Mammary epithelial cell (primary cell): Measurements from ENCODE around the gene RPGRIP1.

Experiments
- EZH2 ChIP-seq: IDR thresholded peaks from 2 replicates; pipeline ENCODE4 v1.6.1; 2012; ENCODE audit warnings: low read length, inconsistent platforms, borderline replicate concordance
- TF ChIP-seq, protein P1 (sequence below), 2 donors: IDR thresholded peaks in 1 of 2; conservative IDR thresholded peaks in 1 of 2; 2 replicates each; pipeline ENCODE4 v1.5.1; 2011 to 2012; ENCODE audit warnings: inconsistent platforms in 2 of 2, low read length in 2 of 2, mild to moderate bottlenecking in 2 of 2, control low read depth in 1 of 2, low read depth in 1 of 2; ENCODE audit not compliant: insufficient read depth in 1 of 2; ENCODE audit errors: extremely low read depth in 1 of 2

GRCh38 chr14:21261824-21262223 lies 18.1 kb upstream of the RPGRIP1 start:
- TF ChIP-seq, protein P1, sequence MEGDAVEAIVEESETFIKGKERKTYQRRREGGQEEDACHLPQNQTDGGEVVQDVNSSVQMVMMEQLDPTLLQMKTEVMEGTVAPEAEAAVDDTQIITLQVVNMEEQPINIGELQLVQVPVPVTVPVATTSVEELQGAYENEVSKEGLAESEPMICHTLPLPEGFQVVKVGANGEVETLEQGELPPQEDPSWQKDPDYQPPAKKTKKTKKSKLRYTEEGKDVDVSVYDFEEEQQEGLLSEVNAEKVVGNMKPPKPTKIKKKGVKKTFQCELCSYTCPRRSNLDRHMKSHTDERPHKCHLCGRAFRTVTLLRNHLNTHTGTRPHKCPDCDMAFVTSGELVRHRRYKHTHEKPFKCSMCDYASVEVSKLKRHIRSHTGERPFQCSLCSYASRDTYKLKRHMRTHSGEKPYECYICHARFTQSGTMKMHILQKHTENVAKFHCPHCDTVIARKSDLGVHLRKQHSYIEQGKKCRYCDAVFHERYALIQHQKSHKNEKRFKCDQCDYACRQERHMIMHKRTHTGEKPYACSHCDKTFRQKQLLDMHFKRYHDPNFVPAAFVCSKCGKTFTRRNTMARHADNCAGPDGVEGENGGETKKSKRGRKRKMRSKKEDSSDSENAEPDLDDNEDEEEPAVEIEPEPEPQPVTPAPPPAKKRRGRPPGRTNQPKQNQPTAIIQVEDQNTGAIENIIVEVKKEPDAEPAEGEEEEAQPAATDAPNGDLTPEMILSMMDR (conservative IDR thresholded peaks at IDR 0.05 in 1 of 2, IDR thresholded peaks at IDR 0.05 in 1 of 2; ENCODE audit: extremely low read depth in 1 of 2, insufficient read depth in 1 of 2, low read depth in 1 of 2, low read length in 2 of 2): no peak
- no peak for TF ChIP-seq EZH2
